CD4-positive, alpha-beta T cell (primary cell): ENCODE measurements around the gene C10orf120. TPM values are rescaled to one million over a fixed set of nuclear protein-coding genes. Genes with fewer than 3 reads are reported as not detected.

Experiments used
- ATAC-seq: fragments of 200-7000 bp; cut with Tn5 transposase; one replicate; pipeline ENCODE4 v1.10.0; 2022; ENCODE audit warnings: mild to moderate bottlenecking; ENCODE audit not compliant: poor library complexity
- CTCF ChIA-PET: fragments of 350-600 bp; sonication (Branson Sonifier 250); formaldehyde crosslinking; loops from one replicate; lab custom pipeline; 2021; ENCODE audit warnings: antibody characterized with exemption, inconsistent platforms; lab: Charles Lee
- POLR2A ChIA-PET: fragments of 350-600 bp; sonication (Branson Sonifier 250); formaldehyde crosslinking; loops from one replicate; lab custom pipeline; 2021; ENCODE audit warnings: antibody characterized with exemption, inconsistent platforms; lab: Charles Lee
- DNase-seq, 14 experiments: peaks; one replicate each; pipeline ENCODE4 v3.0.0-alpha.2; 2013 to 2020; ENCODE audit warnings: mixed read lengths in 2 of 14
- H3K27ac ChIP-seq, 2 donors: one replicate each; pipeline versions ENCODE4 v1.5.1 to v1.7.0; 2013; ENCODE audit warnings: low read length in 2 of 2, low read depth in 1 of 2, mild to moderate bottlenecking in 1 of 2
- H3K27me3 ChIP-seq, 2 experiments: 1 replicate in 1 of 2; 2 replicates in 1 of 2; pipeline versions ENCODE4 v1.6.1 to v1.7.0; 2013; ENCODE audit warnings: low read length in 2 of 2, control low read depth in 1 of 2, mild to moderate bottlenecking in 1 of 2, moderate library complexity in 1 of 2; ENCODE audit not compliant: insufficient read depth in 2 of 2, control insufficient read depth in 1 of 2
- H3K36me3 ChIP-seq: one replicate; pipeline ENCODE4 v1.6.1; 2013; ENCODE audit warnings: low read length, control low read depth; ENCODE audit not compliant: insufficient read depth
- H3K4me1 ChIP-seq: one replicate; pipeline ENCODE4 v1.6.1; 2013; ENCODE audit warnings: low read length, control low read depth; ENCODE audit not compliant: insufficient read depth
- H3K4me3 ChIP-seq: one replicate; pipeline ENCODE4 v1.5.1; 2013; ENCODE audit warnings: mild to moderate bottlenecking, low read length, moderate library complexity
- H3K9me3 ChIP-seq, 2 experiments: 1 replicate in 1 of 2; 2 replicates in 1 of 2; pipeline versions ENCODE4 v1.6.1 to v1.7.0; 2013; ENCODE audit warnings: low read length in 2 of 2, mild to moderate bottlenecking in 2 of 2, control low read depth in 1 of 2, moderate library complexity in 1 of 2; ENCODE audit not compliant: control insufficient read depth in 1 of 2, insufficient read depth in 1 of 2
- H3K27ac Mint-ChIP-seq: one replicate; pipeline ENCODE4 v1.8.0; 2020; ENCODE audit warnings: mixed read lengths
- H3K27me3 Mint-ChIP-seq: one replicate; pipeline ENCODE4 v1.8.0; 2021; ENCODE audit warnings: mixed read lengths
- H3K36me3 Mint-ChIP-seq: one replicate; pipeline ENCODE4 v1.8.0; 2021; ENCODE audit warnings: low read depth, mixed read lengths
- H3K4me1 Mint-ChIP-seq: one replicate; pipeline ENCODE4 v1.8.0; 2021; ENCODE audit warnings: low read depth, mixed read lengths
- H3K4me3 Mint-ChIP-seq: one replicate; pipeline ENCODE4 v1.8.0; 2020; ENCODE audit warnings: mild to moderate bottlenecking, mixed read lengths
- H3K9me3 Mint-ChIP-seq: one replicate; pipeline ENCODE4 v1.8.0; 2020; ENCODE audit warnings: mixed read lengths
- intact Hi-C, 2 experiments: fragments of 100-400 bp; cut with DNase I in 1 of 2; cut with micrococcal nuclease in 1 of 2; formaldehyde crosslinking; loops; one replicate each; pipeline versions ENCODE4 v1.15.1 to v1.9.0; 2023 to 2025; cut with DNase I, micrococcal nuclease
- total RNA-seq, 174 experiments: library from RNA in 2 of 174; stranded (reverse) in 2 of 174; gene quantifications; one replicate each; pipeline ENCODE4 v1.2.3 and lab custom pipeline; 2021 to 2026
- TF ChIP-seq, protein P1 (sequence below): fragments of 200-600 bp; IDR thresholded peaks from one replicate; pipeline ENCODE4 v1.8.0; 2022; ENCODE audit warnings: antibody characterized with exemption, mild to moderate bottlenecking

The C10orf120 gene
- total RNA-seq, 2 experiments from 2014 or later: not detected

DNA sequence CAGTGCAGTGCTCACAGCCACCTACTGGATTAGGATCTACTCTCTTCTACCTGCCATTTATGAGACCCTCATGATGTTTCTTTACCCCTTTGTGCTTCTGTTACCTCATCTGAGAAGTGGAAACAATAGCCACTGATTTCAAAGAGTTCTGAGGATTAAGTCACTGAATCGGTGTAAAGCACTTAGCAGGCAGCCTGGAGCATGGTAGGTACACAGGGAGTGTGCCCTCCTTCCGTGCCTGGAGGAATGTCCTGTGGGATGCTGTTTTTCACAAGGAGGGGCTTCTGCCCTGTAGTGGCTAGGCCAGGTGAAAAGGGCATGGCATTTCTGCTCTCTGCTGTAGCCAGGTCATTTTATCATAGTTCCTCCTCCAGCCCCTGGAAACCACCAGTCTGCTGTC, 44.6 kb upstream of the C10orf120 start:
- H3K36me3 Mint-ChIP-seq: no peaks in the 10 kb centered on the region
- no peak overlapping the region for H3K4me3 ChIP-seq
- ChIA-PET CTCF (no interaction called here), POLR2A (no interaction called here)
- no peak overlapping the region for H3K27ac ChIP-seq
- H3K4me1 Mint-ChIP-seq: no peaks in the 10 kb centered on the region
- DNase-seq: no peak
- H3K4me1 ChIP-seq: no peaks in the 10 kb centered on the region
- H3K4me3 Mint-ChIP-seq: no peak overlapping the region
- H3K27me3 ChIP-seq: peaks cover 0 to 13% of the 10 kb centered on the region in 2 experiments
- TF ChIP-seq, protein P1, sequence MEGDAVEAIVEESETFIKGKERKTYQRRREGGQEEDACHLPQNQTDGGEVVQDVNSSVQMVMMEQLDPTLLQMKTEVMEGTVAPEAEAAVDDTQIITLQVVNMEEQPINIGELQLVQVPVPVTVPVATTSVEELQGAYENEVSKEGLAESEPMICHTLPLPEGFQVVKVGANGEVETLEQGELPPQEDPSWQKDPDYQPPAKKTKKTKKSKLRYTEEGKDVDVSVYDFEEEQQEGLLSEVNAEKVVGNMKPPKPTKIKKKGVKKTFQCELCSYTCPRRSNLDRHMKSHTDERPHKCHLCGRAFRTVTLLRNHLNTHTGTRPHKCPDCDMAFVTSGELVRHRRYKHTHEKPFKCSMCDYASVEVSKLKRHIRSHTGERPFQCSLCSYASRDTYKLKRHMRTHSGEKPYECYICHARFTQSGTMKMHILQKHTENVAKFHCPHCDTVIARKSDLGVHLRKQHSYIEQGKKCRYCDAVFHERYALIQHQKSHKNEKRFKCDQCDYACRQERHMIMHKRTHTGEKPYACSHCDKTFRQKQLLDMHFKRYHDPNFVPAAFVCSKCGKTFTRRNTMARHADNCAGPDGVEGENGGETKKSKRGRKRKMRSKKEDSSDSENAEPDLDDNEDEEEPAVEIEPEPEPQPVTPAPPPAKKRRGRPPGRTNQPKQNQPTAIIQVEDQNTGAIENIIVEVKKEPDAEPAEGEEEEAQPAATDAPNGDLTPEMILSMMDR: no peak
- H3K27me3 Mint-ChIP-seq: peaks cover 18% of the 10 kb centered on the region
- intact Hi-C loops: no loop called here
- no peaks in the 10 kb centered on the region for H3K9me3 ChIP-seq
- H3K27ac Mint-ChIP-seq: no peak overlapping the region
- H3K9me3 Mint-ChIP-seq: no peaks in the 10 kb centered on the region
- no peak for ATAC-seq
- no peaks in the 10 kb centered on the region for H3K36me3 ChIP-seq

DNA sequence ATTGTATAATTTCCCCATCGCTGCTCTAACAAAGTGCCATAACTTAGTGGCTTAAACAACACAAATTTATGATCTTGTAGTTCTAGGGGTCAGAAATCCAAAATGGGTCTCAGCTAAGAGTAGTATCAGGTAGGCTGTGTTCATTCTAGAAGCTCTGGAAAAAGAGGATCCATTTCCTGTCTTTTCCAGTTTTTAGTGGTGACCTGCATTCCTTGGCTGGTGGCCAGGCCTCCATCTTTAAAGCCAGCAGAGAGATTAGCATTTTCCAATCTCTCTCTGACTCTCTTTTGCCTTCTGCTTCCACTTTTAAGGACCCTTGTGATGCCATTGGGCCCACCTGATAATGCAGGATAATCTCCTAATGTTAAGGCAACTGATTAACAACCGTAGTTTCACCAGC, 41.0 kb upstream of the C10orf120 start:
- H3K4me3 Mint-ChIP-seq: no peak overlapping the region
- POLR2A ChIA-PET: no interaction called here
- intact Hi-C loops: no loop called here

DNA sequence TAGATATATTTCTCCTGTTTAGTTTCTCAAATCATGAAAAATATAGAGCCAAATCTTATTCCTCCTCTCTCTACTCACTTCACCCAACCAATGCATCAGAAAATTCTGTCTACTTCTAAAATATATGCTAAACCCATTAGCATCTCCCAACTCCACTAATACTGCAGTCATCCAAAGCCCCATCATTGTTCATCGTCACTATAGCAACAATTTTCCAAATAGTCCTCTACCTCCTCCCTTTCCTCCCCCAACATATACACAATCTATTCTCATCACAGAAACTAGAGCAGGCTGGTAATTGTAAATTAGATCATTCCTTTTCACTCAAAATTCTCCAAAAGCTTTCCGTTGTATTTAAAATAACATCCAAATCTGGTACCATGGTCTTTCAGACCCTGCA, 38.4 kb upstream of the C10orf120 start:
- TF ChIP-seq, protein P1: no peak
- Mint-ChIP-seq H3K27ac (no peak overlapping the region), H3K36me3 (no peaks in the 10 kb centered on the region), H3K9me3 (no peaks in the 10 kb centered on the region), H3K27me3 (peaks cover 7% of the 10 kb centered on the region), H3K4me1 (no peaks in the 10 kb centered on the region), H3K4me3 (no peak overlapping the region)
- intact Hi-C loops: no loop called here
- DNase-seq (no peak), ATAC-seq (no peak)
- Histone ChIP-seq H3K27ac (no peak overlapping the region), H3K4me3 (no peak overlapping the region), H3K36me3 (no peaks in the 10 kb centered on the region), H3K9me3 (no peaks in the 10 kb centered on the region), H3K27me3 (peaks cover 0 to 2% of the 10 kb centered on the region in 2 experiments), H3K4me1 (no peaks in the 10 kb centered on the region)
- ChIA-PET CTCF (no interaction called here), POLR2A (no interaction called here)

More for the DNA sequence above, 41.0 kb upstream of the C10orf120 start:
- Histone ChIP-seq H3K36me3 (no peaks in the 10 kb centered on the region), H3K27me3 (peaks cover 0 to 3% of the 10 kb centered on the region in 2 experiments), H3K4me3 (no peak overlapping the region), H3K27ac (no peak overlapping the region), H3K4me1 (no peaks in the 10 kb centered on the region), H3K9me3 (no peaks in the 10 kb centered on the region)
- Mint-ChIP-seq H3K27ac (no peak overlapping the region), H3K4me1 (no peaks in the 10 kb centered on the region), H3K36me3 (no peaks in the 10 kb centered on the region), H3K9me3 (no peaks in the 10 kb centered on the region), H3K27me3 (peaks cover 17% of the 10 kb centered on the region)
- TF ChIP-seq, protein P1: no peak
- CTCF ChIA-PET: no interaction called here
- ATAC-seq (no peak), DNase-seq (no peak)
